DMS153 (cell line): ENCODE measurements around the gene CDC25C.

ENCODE experiments used
- DNase-seq: peaks from one replicate; lab custom pipeline; 2025; lab: John Stamatoyannopoulos, UW

Gene CDC25C

GRCh38 chr5:138331449-138332368 lies at the start of gene CDC25C:
Gene CDC25C (minus strand): TSS chr5:138331804. CDS start chr5:138331180, 624 bp downstream.
- peak; percentile 93 for DNase-seq

- DNase-seq = no peak
These were observed 41.0 kb upstream of the CDC25C start for GRCh38 chr5:138372653-138373052.

- no peak for DNase-seq
These were observed 40.6 kb upstream of the CDC25C start for GRCh38 chr5:138372225-138372624.

- no peak for DNase-seq
These were observed 39.9 kb upstream of the CDC25C start for GRCh38 chr5:138371454-138371853.

GRCh38 chr5:138370537-138370936 lies 38.9 kb upstream of the CDC25C start:
- DNase-seq = no peak

- DNase-seq = no peak
These were observed 38.1 kb upstream of the CDC25C start for GRCh38 chr5:138369706-138370105.

GRCh38 chr5:138369261-138369660 lies 37.7 kb upstream of the CDC25C start:
- DNase-seq = no peak

GRCh38 chr5:138366632-138367382 lies 35.2 kb upstream of the CDC25C start:
- DNase-seq = no peak

- no peak for DNase-seq
These were observed 33.0 kb upstream of the CDC25C start for GRCh38 chr5:138364576-138364975.

GRCh38 chr5:138360941-138361452 lies 29.4 kb upstream of the CDC25C start:
- DNase-seq = no peak

- DNase-seq = no peak
These were observed 28.0 kb upstream of the CDC25C start for GRCh38 chr5:138359621-138360020.

- no peak for DNase-seq
These were observed 23.3 kb upstream of the CDC25C start for GRCh38 chr5:138354926-138355378.

GRCh38 chr5:138354387-138354786 lies 22.8 kb upstream of the CDC25C start:
- no peak for DNase-seq

- no peak for DNase-seq
These were observed 22.0 kb upstream of the CDC25C start for GRCh38 chr5:138353560-138354080.

GRCh38 chr5:138352722-138353559 lies 21.3 kb upstream of the CDC25C start:
- DNase-seq = peak; percentile 3

- DNase-seq = peak; percentile 36
These were observed 20.6 kb upstream of the CDC25C start, which contains the start of gene KDM3B for GRCh38 chr5:138352071-138352721. Gene KDM3B (plus strand): TSS chr5:138352685. CDS start chr5:138352796, 111 bp downstream.

GRCh38 chr5:138351517-138351916 lies 19.9 kb upstream of the CDC25C start:
- no peak for DNase-seq

- DNase-seq = no peak
These were observed 19.5 kb upstream of the CDC25C start for GRCh38 chr5:138351056-138351455.

- DNase-seq = no peak
These were observed 18.9 kb upstream of the CDC25C start for GRCh38 chr5:138350563-138350890.

- no peak for DNase-seq
These were observed 18.4 kb upstream of the CDC25C start for GRCh38 chr5:138349852-138350562.
